ENCODE measurements around the gene U2AF2.

GRCh38 chr19:55703790-55704215 lies 49.0 kb downstream of the U2AF2 start:
- TF ChIP-seq CTCF (IDR thresholded peaks at IDR 0.05; ENCODE audit: low read length) (peak; percentile 60; the same call in 1 of the 2 replicates), EZH2 (IDR thresholded peaks at IDR 0.05; ENCODE audit: borderline replicate concordance, low read length) (no peak)
